Tibial nerve (tissue), 4 donors: Measurements from ENCODE around the gene MEGF6.

Source experiments
- CTCF ChIP-seq, 5 experiments: fragments of 200-600 bp in 3 of 5; fragments of 450-650 bp in 2 of 5; sonication (generic) in 3 of 5; IDR thresholded peaks; one replicate each; pipeline ENCODE4 v1.5.1; 2016 to 2019; ENCODE audit warnings: antibody characterized with exemption in 5 of 5, mild to moderate bottlenecking in 3 of 5, moderate library complexity in 2 of 5
- EP300 ChIP-seq, 2 donors: sonication (generic); formaldehyde crosslinking; IDR thresholded peaks; one replicate each; pipeline ENCODE4 v1.6.1; 2017; ENCODE audit warnings: antibody characterized with exemption in 2 of 2, mild to moderate bottlenecking in 1 of 2
- POLR2A ChIP-seq, 2 donors: fragments of 450-650 bp; IDR thresholded peaks; one replicate each; pipeline ENCODE4 v1.6.1; 2017; ENCODE audit warnings: antibody characterized with exemption in 2 of 2, mild to moderate bottlenecking in 2 of 2, moderate library complexity in 2 of 2

DNA sequence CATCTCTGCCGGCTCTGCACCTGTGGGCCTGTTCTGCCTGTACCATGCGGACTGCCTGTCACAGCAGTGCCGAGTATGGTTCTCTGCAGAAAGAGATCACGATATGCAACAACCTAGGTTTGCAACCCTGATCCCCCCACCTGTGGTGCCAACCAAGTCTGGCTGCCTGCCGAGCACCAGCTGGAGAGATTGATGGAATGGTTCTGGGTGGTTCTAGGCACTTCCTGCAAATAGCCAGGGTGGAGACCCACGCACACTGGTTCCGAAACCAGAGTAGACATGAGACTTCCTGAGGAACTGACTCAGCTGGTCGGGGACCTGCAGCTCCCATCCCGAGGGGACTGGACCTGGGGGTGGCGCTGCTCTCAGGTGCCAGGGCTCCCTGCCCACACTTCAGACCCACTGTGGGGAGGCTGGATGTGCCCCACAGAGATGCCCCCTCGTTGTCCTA, 18.9 kb upstream of the MEGF6 start:
- TF ChIP-seq CTCF (IDR thresholded peaks at IDR 0.05) (no peak), POLR2A (IDR thresholded peaks at IDR 0.05) (no peak), EP300 (IDR thresholded peaks at IDR 0.05) (no peak)
